Vagina (tissue), 2 donors: ENCODE data around the gene FNDC11. TPM values are rescaled to one million over a fixed set of nuclear protein-coding genes. Genes with fewer than 3 reads are reported as not detected.

Experiments
- DNase-seq, 2 donors: peaks; one replicate each; pipeline ENCODE4 v3.0.0-alpha.2; 2017; ENCODE audit errors: extremely low spot score in 2 of 2
- H3K27ac ChIP-seq: fragments of 200-600 bp; sonication (generic); one replicate; pipeline ENCODE4 v1.5.1; 2019
- H3K27me3 ChIP-seq: fragments of 200-600 bp; sonication (generic); one replicate; pipeline ENCODE4 v1.5.1; 2019
- H3K36me3 ChIP-seq, 2 donors: fragments of 200-600 bp; sonication (generic); one replicate each; pipeline ENCODE4 v1.5.1; 2017 to 2019
- H3K4me1 ChIP-seq: fragments of 200-600 bp; sonication (generic); one replicate; pipeline ENCODE4 v1.5.1; 2019
- H3K4me3 ChIP-seq, 2 donors: fragments of 200-600 bp; sonication (generic); 1 replicate in 1 of 2; 2 replicates in 1 of 2; pipeline ENCODE4 v1.5.1; 2016 to 2019
- H3K9me3 ChIP-seq: fragments of 200-600 bp; sonication (generic); one replicate; pipeline ENCODE4 v1.5.1; 2019
- CTCF ChIP-seq, 3 experiments: fragments of 450-650 bp in 2 of 3; fragments of 200-600 bp in 1 of 3; sonication (generic) in 1 of 3; IDR thresholded peaks; one replicate each; pipeline ENCODE4 v1.5.1; 2017 to 2019; ENCODE audit warnings: antibody characterized with exemption in 3 of 3, mild to moderate bottlenecking in 2 of 3, moderate library complexity in 2 of 3
- POLR2A ChIP-seq, 2 donors: fragments of 450-650 bp; IDR thresholded peaks; one replicate each; pipeline ENCODE4 v1.6.1; 2017; ENCODE audit warnings: antibody characterized with exemption in 2 of 2, mild to moderate bottlenecking in 2 of 2, moderate library complexity in 2 of 2
- POLR2AphosphoS5 ChIP-seq, 2 donors: sonication (generic); formaldehyde crosslinking; IDR thresholded peaks; one replicate each; pipeline ENCODE4 v1.9.0; 2017; ENCODE audit warnings: antibody characterized with exemption in 2 of 2, mild to moderate bottlenecking in 2 of 2, low read depth in 1 of 2; ENCODE audit not compliant: insufficient read depth in 1 of 2
- intact Hi-C: fragments of 100-400 bp; cut with DNase I; formaldehyde crosslinking; loops from one replicate; pipeline ENCODE4 v1.15.1; 2023
- total RNA-seq: library from RNA; depleted of rRNA; stranded (reverse); fragments of >200 nt; gene quantifications from one replicate; pipeline ENCODE4 v1.2.3, GENCODE V29; 2016

FNDC11 gene
- total RNA-seq, 1 donor from 2014 or later: not detected

DNA sequence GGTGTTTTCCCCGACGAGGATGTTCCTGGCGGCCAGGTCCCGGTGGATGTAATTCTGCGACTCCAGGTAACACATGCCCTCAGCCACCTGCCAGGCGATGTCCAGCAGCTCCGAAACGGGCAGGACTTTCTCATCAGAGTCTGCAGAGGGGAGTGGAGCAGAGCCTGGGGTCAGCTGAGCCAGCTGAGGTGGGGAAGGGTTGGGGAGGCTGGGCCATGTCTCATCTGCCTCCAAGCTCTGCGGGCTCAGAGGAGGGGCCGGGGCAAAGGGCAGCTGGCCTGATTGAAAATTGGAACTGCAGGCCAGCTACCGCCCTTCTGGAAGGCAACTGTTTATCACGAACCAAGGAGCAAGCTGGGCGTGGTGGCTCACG is 23.2 kb upstream of the FNDC11 start:
- H3K27ac ChIP-seq: no peak overlapping the region
- DNase-seq: no peak
- intact Hi-C loops: no loop called here
- no peak for TF ChIP-seq POLR2AphosphoS5 (IDR thresholded peaks at IDR 0.05; ENCODE audit: insufficient read depth in 1 of 2, low read depth in 1 of 2)
- no peak for TF ChIP-seq POLR2A (IDR thresholded peaks at IDR 0.05)
- no peak for TF ChIP-seq CTCF (IDR thresholded peaks at IDR 0.05)
- no peaks in the 10 kb centered on the region for H3K9me3 ChIP-seq
- no peak overlapping the region for H3K4me3 ChIP-seq
- peaks cover 19% of the 10 kb centered on the region for H3K4me1 ChIP-seq
- H3K27me3 ChIP-seq: no peaks in the 10 kb centered on the region
- no peaks in the 10 kb centered on the region for H3K36me3 ChIP-seq

- H3K9me3 ChIP-seq: no peaks in the 10 kb centered on the region
- no peak overlapping the region for H3K4me3 ChIP-seq
- TF ChIP-seq POLR2AphosphoS5 (IDR thresholded peaks at IDR 0.05; ENCODE audit: insufficient read depth in 1 of 2, low read depth in 1 of 2) (no peak), CTCF (IDR thresholded peaks at IDR 0.05) (no peak), POLR2A (IDR thresholded peaks at IDR 0.05) (no peak)
- no peak overlapping the region for H3K27ac ChIP-seq
- intact Hi-C loops: no loop called here
- no peaks in the 10 kb centered on the region for H3K36me3 ChIP-seq
- H3K27me3 ChIP-seq: no peaks in the 10 kb centered on the region
- no peak for DNase-seq
- peaks cover 25% of the 10 kb centered on the region for H3K4me1 ChIP-seq
Observed at GRCh38 chr20:63531686-63532448, 22.1 kb upstream of the FNDC11 start.

DNA sequence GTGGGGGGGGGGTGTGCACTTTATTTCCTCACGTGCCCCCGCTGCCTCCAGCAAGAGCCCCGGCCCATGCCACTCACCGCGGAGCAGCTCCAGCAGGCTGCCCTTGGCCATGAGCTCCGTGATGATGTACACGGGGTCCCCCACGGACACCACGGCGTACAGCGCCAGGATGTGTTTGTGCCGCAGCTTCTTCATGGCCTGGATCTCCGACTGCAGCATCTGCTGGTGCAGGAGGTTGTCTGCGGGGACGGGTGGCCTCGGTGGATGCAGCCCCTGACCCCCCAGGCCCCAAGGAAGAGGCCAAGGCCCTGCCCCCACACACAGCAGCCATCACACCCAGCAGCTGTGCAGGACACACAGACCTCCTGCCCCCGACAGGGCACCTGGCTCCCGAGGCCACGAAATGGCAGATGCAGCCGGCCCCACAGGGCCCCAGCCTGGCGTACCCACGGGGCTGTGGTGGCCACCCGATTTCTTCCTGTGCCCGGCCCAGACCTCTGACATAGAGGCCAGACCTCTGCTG is 21.4 kb upstream of the FNDC11 start:
- no peaks in the 10 kb centered on the region for H3K36me3 ChIP-seq
- H3K9me3 ChIP-seq: no peaks in the 10 kb centered on the region
- TF ChIP-seq POLR2A (IDR thresholded peaks at IDR 0.05) (peak in 1 of 2 donors; percentile 6), POLR2AphosphoS5 (IDR thresholded peaks at IDR 0.05; ENCODE audit: insufficient read depth in 1 of 2, low read depth in 1 of 2) (no peak)
- peaks cover 32% of the 10 kb centered on the region for H3K4me1 ChIP-seq
- intact Hi-C loops: no loop called here
- H3K27ac ChIP-seq: no peak overlapping the region
- DNase-seq: no peak
- no peaks in the 10 kb centered on the region for H3K27me3 ChIP-seq
- H3K4me3 ChIP-seq: no peak overlapping the region

GRCh38 chr20:63533388-63533787 is 20.6 kb upstream of the FNDC11 start:
- no peaks in the 10 kb centered on the region for H3K27me3 ChIP-seq
- no peak overlapping the region for H3K27ac ChIP-seq
- DNase-seq: no peak
- intact Hi-C loops: no loop called here
- TF ChIP-seq POLR2AphosphoS5 (IDR thresholded peaks at IDR 0.05; ENCODE audit: insufficient read depth in 1 of 2, low read depth in 1 of 2) (no peak), POLR2A (IDR thresholded peaks at IDR 0.05) (no peak), CTCF (IDR thresholded peaks at IDR 0.05) (no peak)
- no peaks in the 10 kb centered on the region for H3K36me3 ChIP-seq
- no peak overlapping the region for H3K4me3 ChIP-seq
- H3K4me1 ChIP-seq: peaks cover 41% of the 10 kb centered on the region
- H3K9me3 ChIP-seq: no peaks in the 10 kb centered on the region

GRCh38 chr20:63533871-63534393 is 20.0 kb upstream of the FNDC11 start:
- Histone ChIP-seq H3K4me3 (peak overlapping the region in 1 of 2 donors; percentile 4), H3K27me3 (no peaks in the 10 kb centered on the region), H3K27ac (peak overlapping the region; percentile 26), H3K36me3 (no peaks in the 10 kb centered on the region), H3K4me1 (peaks cover 46% of the 10 kb centered on the region), H3K9me3 (no peaks in the 10 kb centered on the region)
- intact Hi-C loops: no loop called here
- TF ChIP-seq POLR2A (IDR thresholded peaks at IDR 0.05) (no peak), POLR2AphosphoS5 (IDR thresholded peaks at IDR 0.05; ENCODE audit: insufficient read depth in 1 of 2, low read depth in 1 of 2) (peak; percentile 12 to 36)
- DNase-seq: no peak

- no peaks in the 10 kb centered on the region for H3K36me3 ChIP-seq
- peaks cover 47% of the 10 kb centered on the region for H3K4me1 ChIP-seq
- intact Hi-C loops: no loop called here
- peak overlapping the region in 1 of 2 donors; percentile 4 for H3K4me3 ChIP-seq
- DNase-seq: no peak
- TF ChIP-seq POLR2A (IDR thresholded peaks at IDR 0.05) (no peak), CTCF (IDR thresholded peaks at IDR 0.05) (no peak)
- H3K27me3 ChIP-seq: no peaks in the 10 kb centered on the region
- peak overlapping the region; percentile 26 for H3K27ac ChIP-seq
- H3K9me3 ChIP-seq: no peaks in the 10 kb centered on the region
Observed at GRCh38 chr20:63534427-63534830, 19.5 kb upstream of the FNDC11 start.
